HepG2 (cell line): ENCODE measurements around the gene URI1. TPM values are rescaled to one million over a fixed set of nuclear protein-coding genes. Genes with fewer than 3 reads are reported as not detected.

ENCODE experiments used
- ATAC-seq: fragments of 200-7000 bp; cut with Tn5 transposase; 3 replicates; pipeline ENCODE4 v1.9.1; 2020; ENCODE audit warnings: mild to moderate bottlenecking, moderate library complexity
- BruUV-seq: library from RNA; stranded (reverse); fragments of 400-500 nt; replicated peaks from 2 replicates; lab custom pipeline; 2021; lab: Mats Ljungman, UMichigan
- CTCF ChIA-PET: fragments of 300-600 bp; formaldehyde crosslinking; extraction: SDS; loops from one replicate; lab custom pipeline; 2021; ENCODE audit warnings: low total read pairs, inconsistent platforms, low intra/inter-chr PET ratio; lab: Yijun Ruan, JAX
- POLR2A ChIA-PET: fragments of 350-600 bp; sonication (Branson Sonifier 250); formaldehyde crosslinking; loops from one replicate; lab custom pipeline; 2020; ENCODE audit warnings: antibody characterized with exemption, inconsistent platforms; lab: Yijun Ruan, JAX
- DNase-seq: peaks from one replicate; pipeline ENCODE4 v3.0.0-alpha.2; 2015; ENCODE audit warnings: low spot score
- FAIRE-seq: peaks from 3 replicates; lab custom pipeline; 2011; peaks lifted over from hg19 to GRCh38; lab: Jason Lieb, UNC
- H2AFZ ChIP-seq: one replicate; pipeline ENCODE4 v1.6.1; 2011; ENCODE audit warnings: low read length, inconsistent platforms
- H3K27ac ChIP-seq: fragments of 300-600 bp; 3 replicates; pipeline ENCODE4 v1.8.0; 2011; ENCODE audit warnings: mixed run types, mild to moderate bottlenecking, mixed read lengths, low read length, inconsistent platforms; ENCODE audit not compliant: insufficient read depth; ENCODE audit errors: extremely low read length
- H3K27me3 ChIP-seq, 2 experiments: fragments of 200-600 bp in 1 of 2; 2 replicates in 1 of 2; 3 replicates in 1 of 2; pipeline versions ENCODE4 v1.6.0 to v1.8.0; 2011; ENCODE audit warnings: low read length in 2 of 2, mild to moderate bottlenecking in 2 of 2, moderate library complexity in 2 of 2, inconsistent platforms in 1 of 2; ENCODE audit not compliant: insufficient read depth in 2 of 2, control insufficient read depth in 1 of 2
- H3K36me3 ChIP-seq, 2 experiments: fragments of 200-600 bp in 1 of 2; replicated peaks in 1 of 2; 2 replicates in 1 of 2; 3 replicates in 1 of 2; pipeline versions ENCODE4 v1.5.1 to v1.8.0; 2011; ENCODE audit warnings: low read length in 2 of 2, inconsistent platforms in 1 of 2; ENCODE audit not compliant: insufficient read depth in 2 of 2, control insufficient read depth in 1 of 2
- H3K4me1 ChIP-seq: 2 replicates; pipeline ENCODE4 v1.5.1; 2012; ENCODE audit warnings: low read length, inconsistent platforms; ENCODE audit not compliant: insufficient read depth
- H3K4me2 ChIP-seq: 2 replicates; pipeline ENCODE4 v1.6.0; 2011; ENCODE audit warnings: low read depth, low read length, inconsistent platforms
- H3K4me3 ChIP-seq, 3 experiments: fragments of 200-600 bp in 1 of 3; sonication (generic), shearing (Covaris generic) in 1 of 3; replicated peaks in 1 of 3; 2 replicates each; pipeline ENCODE4 v1.5.1; 2011 to 2016; ENCODE audit warnings: low read length in 3 of 3, inconsistent platforms in 2 of 3, low read depth in 2 of 3, mild to moderate bottlenecking in 2 of 3, control low read depth in 1 of 3, mixed read lengths in 1 of 3; ENCODE audit not compliant: insufficient read depth in 1 of 3
- H3K79me2 ChIP-seq: one replicate; pipeline ENCODE4 v1.6.1; 2011; ENCODE audit warnings: low read length, inconsistent platforms; ENCODE audit not compliant: insufficient read depth
- H3K9ac ChIP-seq: 2 replicates; pipeline ENCODE4 v1.6.0; 2011; ENCODE audit warnings: mild to moderate bottlenecking, low read depth, low read length, inconsistent platforms; ENCODE audit not compliant: insufficient read depth
- H3K9me3 ChIP-seq: 2 replicates; pipeline ENCODE4 v1.5.1; 2012; ENCODE audit warnings: mild to moderate bottlenecking, low read length
- H4K20me1 ChIP-seq: 2 replicates; pipeline ENCODE4 v1.6.0; 2011; ENCODE audit warnings: inconsistent platforms, mild to moderate bottlenecking, low read length, moderate library complexity; ENCODE audit not compliant: insufficient read depth
- BCL3 ChIP-seq: sonication (generic); formaldehyde crosslinking; IDR thresholded peaks from 2 replicates; pipeline ENCODE4 v1.5.1; 2020; ENCODE audit warnings: mild to moderate bottlenecking, missing genetic modification reagents, moderate library complexity
- ELK4 ChIP-seq: sonication (generic); formaldehyde crosslinking; IDR thresholded peaks from 2 replicates; pipeline ENCODE4 v1.9.0; 2021; ENCODE audit warnings: missing genetic modification reagents, borderline replicate concordance
- SOX5 ChIP-seq: IDR thresholded peaks from 2 replicates; pipeline ENCODE4 v1.6.1; 2016; ENCODE audit warnings: borderline replicate concordance
- ZNF709 ChIP-seq: sonication (generic); formaldehyde crosslinking; IDR thresholded peaks from 2 replicates; pipeline ENCODE4 v1.5.0; 2020; ENCODE audit warnings: mild to moderate bottlenecking, missing genetic modification reagents
- ZSCAN21 ChIP-seq: sonication (generic); formaldehyde crosslinking; IDR thresholded peaks from 2 replicates; pipeline ENCODE4 v1.8.0; 2022; ENCODE audit warnings: mild to moderate bottlenecking, missing genetic modification reagents, moderate library complexity, borderline replicate concordance
- in situ Hi-C: cut with HindIII; loops from 2 replicates; pipeline ENCODE4 v1.10.0; 2017; ENCODE audit warnings: low pct_unique_long_range_greater_than_20kb; ENCODE audit not compliant: extremely low pct_ligation_motif_present
- intact Hi-C: fragments of 100-400 bp; cut with micrococcal nuclease; formaldehyde crosslinking; loops from one replicate; pipeline ENCODE4 v1.10.0; 2022; ENCODE audit not compliant: unreplicated experiment
- polyA plus RNA-seq, 8 experiments: library from polyadenylated mRNA; depleted of rRNA in 3 of 8; stranded (reverse) in 7 of 8; unstranded in 1 of 8; fragments of >200 nt; fragmentation: Illumina TruSeq in 4 of 8; extraction: Trizol in 4 of 8; gene quantifications; 2 replicates each; pipeline versions ENCODE4 v1.2.1 to v1.2.3, GENCODE V29; 2011 to 2016; ENCODE audit warnings: low read depth in 4 of 8, missing spikeins in 1 of 8, mixed read lengths in 1 of 8; ENCODE audit not compliant: insufficient read depth in 1 of 8
- total RNA-seq, 5 experiments: library from RNA; depleted of rRNA; stranded (reverse); fragments of >200 nt; fragmentation: Illumina TruSeq; extraction: Trizol; gene quantifications; 2 replicates each; pipeline ENCODE4 v1.2.3, GENCODE V29; 2016; ENCODE audit warnings: low read depth in 1 of 5
- TF ChIP-seq, protein P1 (sequence below): sonication (generic); formaldehyde crosslinking; IDR thresholded peaks from 2 replicates; pipeline ENCODE4 v1.4.0; 2020; ENCODE audit warnings: missing genetic modification reagents, borderline replicate concordance

The URI1 gene
- total and polyA plus RNA-seq, 2 of the 13 experiments (the other 11 are each of a cell fraction or from before 2014, with no cell fraction given), result 43.6 to 67.9 TPM

GRCh38 chr19:30017172-30017571, 75.1 kb downstream of the URI1 start:
- Histone ChIP-seq H3K4me1 (no peaks in the 10 kb centered on the region), H3K4me3 (no peak overlapping the region), H3K27me3 (no peaks in the 10 kb centered on the region), H3K27ac (no peak overlapping the region), H3K4me2 (no peak overlapping the region), H3K36me3 (peaks cover 1 to 24% of the 10 kb centered on the region in 2 experiments; a peak in 4 of 5 replicates), H3K9me3 (no peaks in the 10 kb centered on the region), H4K20me1 (no peaks in the 10 kb centered on the region), H3K9ac (no peak overlapping the region), H3K79me2 (no peaks in the 10 kb centered on the region), H2AFZ (no peak overlapping the region)
- ATAC-seq, result no peak
- in situ Hi-C loops (no loop called here), intact Hi-C loops (no loop called here)
- no peak for FAIRE-seq
- TF ChIP-seq BCL3 (CRISPR knock-in tag) (no peak), ELK4 (CRISPR knock-in tag) (no peak), ZSCAN21 (CRISPR knock-in tag) (no peak), ZNF709 (CRISPR knock-in tag) (no peak), SOX5 (CRISPR knock-in tag) (no peak)
- TF ChIP-seq, protein P1, sequence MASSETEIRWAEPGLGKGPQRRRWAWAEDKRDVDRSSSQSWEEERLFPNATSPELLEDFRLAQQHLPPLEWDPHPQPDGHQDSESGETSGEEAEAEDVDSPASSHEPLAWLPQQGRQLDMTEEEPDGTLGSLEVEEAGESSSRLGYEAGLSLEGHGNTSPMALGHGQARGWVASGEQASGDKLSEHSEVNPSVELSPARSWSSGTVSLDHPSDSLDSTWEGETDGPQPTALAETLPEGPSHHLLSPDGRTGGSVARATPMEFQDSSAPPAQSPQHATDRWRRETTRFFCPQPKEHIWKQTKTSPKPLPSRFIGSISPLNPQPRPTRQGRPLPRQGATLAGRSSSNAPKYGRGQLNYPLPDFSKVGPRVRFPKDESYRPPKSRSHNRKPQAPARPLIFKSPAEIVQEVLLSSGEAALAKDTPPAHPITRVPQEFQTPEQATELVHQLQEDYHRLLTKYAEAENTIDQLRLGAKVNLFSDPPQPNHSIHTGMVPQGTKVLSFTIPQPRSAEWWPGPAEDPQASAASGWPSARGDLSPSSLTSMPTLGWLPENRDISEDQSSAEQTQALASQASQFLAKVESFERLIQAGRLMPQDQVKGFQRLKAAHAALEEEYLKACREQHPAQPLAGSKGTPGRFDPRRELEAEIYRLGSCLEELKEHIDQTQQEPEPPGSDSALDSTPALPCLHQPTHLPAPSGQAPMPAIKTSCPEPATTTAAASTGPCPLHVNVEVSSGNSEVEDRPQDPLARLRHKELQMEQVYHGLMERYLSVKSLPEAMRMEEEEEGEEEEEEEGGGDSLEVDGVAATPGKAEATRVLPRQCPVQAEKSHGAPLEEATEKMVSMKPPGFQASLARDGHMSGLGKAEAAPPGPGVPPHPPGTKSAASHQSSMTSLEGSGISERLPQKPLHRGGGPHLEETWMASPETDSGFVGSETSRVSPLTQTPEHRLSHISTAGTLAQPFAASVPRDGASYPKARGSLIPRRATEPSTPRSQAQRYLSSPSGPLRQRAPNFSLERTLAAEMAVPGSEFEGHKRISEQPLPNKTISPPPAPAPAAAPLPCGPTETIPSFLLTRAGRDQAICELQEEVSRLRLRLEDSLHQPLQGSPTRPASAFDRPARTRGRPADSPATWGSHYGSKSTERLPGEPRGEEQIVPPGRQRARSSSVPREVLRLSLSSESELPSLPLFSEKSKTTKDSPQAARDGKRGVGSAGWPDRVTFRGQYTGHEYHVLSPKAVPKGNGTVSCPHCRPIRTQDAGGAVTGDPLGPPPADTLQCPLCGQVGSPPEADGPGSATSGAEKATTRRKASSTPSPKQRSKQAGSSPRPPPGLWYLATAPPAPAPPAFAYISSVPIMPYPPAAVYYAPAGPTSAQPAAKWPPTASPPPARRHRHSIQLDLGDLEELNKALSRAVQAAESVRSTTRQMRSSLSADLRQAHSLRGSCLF (CRISPR knock-in tag), result no peak
- DNase-seq, result no peak
- BruUV-seq, result no TSS peak
- CTCF ChIA-PET, result no interaction called here
- POLR2A ChIA-PET, result no interaction called here
